ENCODE measurements around the gene LIG3.

DNA sequence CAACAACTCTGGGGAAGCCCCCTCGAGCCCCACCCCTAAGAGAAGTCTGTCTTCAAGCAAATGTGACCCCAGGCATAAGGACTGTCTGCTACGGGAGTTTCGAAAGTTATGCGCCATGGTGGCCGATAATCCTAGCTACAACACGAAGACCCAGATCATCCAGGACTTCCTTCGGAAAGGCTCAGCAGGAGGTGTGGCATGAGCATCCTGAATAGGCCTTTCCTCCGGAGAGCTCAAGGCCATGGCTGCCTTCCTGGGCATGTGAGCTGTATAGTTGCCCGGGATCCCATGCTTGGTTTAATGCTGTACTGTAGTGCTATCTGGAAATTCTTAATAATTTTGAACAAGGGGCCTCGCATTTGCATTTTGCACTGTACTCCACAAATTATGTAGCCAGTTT, 9.2 kb downstream of the LIG3 start:
- TF ChIP-seq, protein P1, sequence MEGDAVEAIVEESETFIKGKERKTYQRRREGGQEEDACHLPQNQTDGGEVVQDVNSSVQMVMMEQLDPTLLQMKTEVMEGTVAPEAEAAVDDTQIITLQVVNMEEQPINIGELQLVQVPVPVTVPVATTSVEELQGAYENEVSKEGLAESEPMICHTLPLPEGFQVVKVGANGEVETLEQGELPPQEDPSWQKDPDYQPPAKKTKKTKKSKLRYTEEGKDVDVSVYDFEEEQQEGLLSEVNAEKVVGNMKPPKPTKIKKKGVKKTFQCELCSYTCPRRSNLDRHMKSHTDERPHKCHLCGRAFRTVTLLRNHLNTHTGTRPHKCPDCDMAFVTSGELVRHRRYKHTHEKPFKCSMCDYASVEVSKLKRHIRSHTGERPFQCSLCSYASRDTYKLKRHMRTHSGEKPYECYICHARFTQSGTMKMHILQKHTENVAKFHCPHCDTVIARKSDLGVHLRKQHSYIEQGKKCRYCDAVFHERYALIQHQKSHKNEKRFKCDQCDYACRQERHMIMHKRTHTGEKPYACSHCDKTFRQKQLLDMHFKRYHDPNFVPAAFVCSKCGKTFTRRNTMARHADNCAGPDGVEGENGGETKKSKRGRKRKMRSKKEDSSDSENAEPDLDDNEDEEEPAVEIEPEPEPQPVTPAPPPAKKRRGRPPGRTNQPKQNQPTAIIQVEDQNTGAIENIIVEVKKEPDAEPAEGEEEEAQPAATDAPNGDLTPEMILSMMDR (conservative IDR thresholded peaks at IDR 0.05 in 1 of 2, IDR thresholded peaks at IDR 0.05 in 1 of 2; ENCODE audit: low read depth in 1 of 2, low read length in 2 of 2): no peak
- TF ChIP-seq EZH2 (IDR thresholded peaks at IDR 0.05; ENCODE audit: low read length, missing control alignments): no peak

All from fibroblast of lung (primary cell).